HepG2 (cell line): Measurements from ENCODE around the gene CDSN. TPM values are rescaled to one million over a fixed set of nuclear protein-coding genes. Genes with fewer than 3 reads are reported as not detected.

Source experiments
- ATAC-seq: fragments of 200-7000 bp; cut with Tn5 transposase; 3 replicates; pipeline ENCODE4 v1.9.1; 2020; ENCODE audit warnings: mild to moderate bottlenecking, moderate library complexity
- BruUV-seq: library from RNA; stranded (reverse); fragments of 400-500 nt; replicated peaks from 2 replicates; lab custom pipeline; 2021; lab: Mats Ljungman, UMichigan
- CTCF ChIA-PET: fragments of 300-600 bp; formaldehyde crosslinking; extraction: SDS; loops from one replicate; lab custom pipeline; 2021; ENCODE audit warnings: low total read pairs, inconsistent platforms, low intra/inter-chr PET ratio; lab: Yijun Ruan, JAX
- POLR2A ChIA-PET: fragments of 350-600 bp; sonication (Branson Sonifier 250); formaldehyde crosslinking; loops from one replicate; lab custom pipeline; 2020; ENCODE audit warnings: antibody characterized with exemption, inconsistent platforms; lab: Yijun Ruan, JAX
- DNase-seq: peaks from one replicate; pipeline ENCODE4 v3.0.0-alpha.2; 2015; ENCODE audit warnings: low spot score
- FAIRE-seq: peaks from 3 replicates; lab custom pipeline; 2011; peaks lifted over from hg19 to GRCh38; lab: Jason Lieb, UNC
- H2AFZ ChIP-seq: one replicate; pipeline ENCODE4 v1.6.1; 2011; ENCODE audit warnings: low read length, inconsistent platforms
- H3K27ac ChIP-seq: fragments of 300-600 bp; 3 replicates; pipeline ENCODE4 v1.8.0; 2011; ENCODE audit warnings: mixed run types, mild to moderate bottlenecking, mixed read lengths, low read length, inconsistent platforms; ENCODE audit not compliant: insufficient read depth; ENCODE audit errors: extremely low read length
- H3K27me3 ChIP-seq, 2 experiments: fragments of 200-600 bp in 1 of 2; 2 replicates in 1 of 2; 3 replicates in 1 of 2; pipeline versions ENCODE4 v1.6.0 to v1.8.0; 2011; ENCODE audit warnings: low read length in 2 of 2, mild to moderate bottlenecking in 2 of 2, moderate library complexity in 2 of 2, inconsistent platforms in 1 of 2; ENCODE audit not compliant: insufficient read depth in 2 of 2, control insufficient read depth in 1 of 2
- H3K36me3 ChIP-seq, 2 experiments: fragments of 200-600 bp in 1 of 2; replicated peaks in 1 of 2; 2 replicates in 1 of 2; 3 replicates in 1 of 2; pipeline versions ENCODE4 v1.5.1 to v1.8.0; 2011; ENCODE audit warnings: low read length in 2 of 2, inconsistent platforms in 1 of 2; ENCODE audit not compliant: insufficient read depth in 2 of 2, control insufficient read depth in 1 of 2
- H3K4me1 ChIP-seq: 2 replicates; pipeline ENCODE4 v1.5.1; 2012; ENCODE audit warnings: low read length, inconsistent platforms; ENCODE audit not compliant: insufficient read depth
- H3K4me2 ChIP-seq: 2 replicates; pipeline ENCODE4 v1.6.0; 2011; ENCODE audit warnings: low read depth, low read length, inconsistent platforms
- H3K4me3 ChIP-seq, 3 experiments: fragments of 200-600 bp in 1 of 3; sonication (generic), shearing (Covaris generic) in 1 of 3; replicated peaks in 1 of 3; 2 replicates each; pipeline ENCODE4 v1.5.1; 2011 to 2016; ENCODE audit warnings: low read length in 3 of 3, inconsistent platforms in 2 of 3, low read depth in 2 of 3, mild to moderate bottlenecking in 2 of 3, control low read depth in 1 of 3, mixed read lengths in 1 of 3; ENCODE audit not compliant: insufficient read depth in 1 of 3
- H3K79me2 ChIP-seq: one replicate; pipeline ENCODE4 v1.6.1; 2011; ENCODE audit warnings: low read length, inconsistent platforms; ENCODE audit not compliant: insufficient read depth
- H3K9ac ChIP-seq: 2 replicates; pipeline ENCODE4 v1.6.0; 2011; ENCODE audit warnings: mild to moderate bottlenecking, low read depth, low read length, inconsistent platforms; ENCODE audit not compliant: insufficient read depth
- H3K9me3 ChIP-seq: 2 replicates; pipeline ENCODE4 v1.5.1; 2012; ENCODE audit warnings: mild to moderate bottlenecking, low read length
- H4K20me1 ChIP-seq: 2 replicates; pipeline ENCODE4 v1.6.0; 2011; ENCODE audit warnings: inconsistent platforms, mild to moderate bottlenecking, low read length, moderate library complexity; ENCODE audit not compliant: insufficient read depth
- IKZF4 ChIP-seq: sonication (generic); formaldehyde crosslinking; IDR thresholded peaks from 2 replicates; pipeline ENCODE4 v1.5.1; 2020; ENCODE audit warnings: borderline replicate concordance, mild to moderate bottlenecking, low read depth, missing genetic modification reagents; ENCODE audit errors: not compliant biosample characterization
- KMT2A ChIP-seq: sonication (generic); formaldehyde crosslinking; IDR thresholded peaks from 2 replicates; pipeline ENCODE4 v1.4.0; 2020; ENCODE audit warnings: missing genetic modification reagents
- NFKBIZ ChIP-seq: IDR thresholded peaks from 2 replicates; pipeline ENCODE4 v1.6.1; 2018; ENCODE audit warnings: missing genetic modification reagents, missing compliant biosample characterization
- ZBTB7A ChIP-seq: sonication (generic); formaldehyde crosslinking; IDR thresholded peaks from 2 replicates; pipeline ENCODE4 v1.8.0; 2022; ENCODE audit warnings: mild to moderate bottlenecking, missing genetic modification reagents
- ZNF44 ChIP-seq: sonication (generic); formaldehyde crosslinking; IDR thresholded peaks from 2 replicates; pipeline ENCODE4 v1.5.1; 2020; ENCODE audit warnings: mild to moderate bottlenecking, missing genetic modification reagents
- ZNF713 ChIP-seq: sonication (generic); formaldehyde crosslinking; IDR thresholded peaks from 2 replicates; pipeline ENCODE4 v1.4.0; 2020; ENCODE audit warnings: mild to moderate bottlenecking, missing genetic modification reagents
- whole genome bisulfite sequencing: methylation state at CpG from one replicate; pipeline ENCODE4 v1.1.6; 2017; ENCODE audit warnings: low lambda C conversion rate; 5-methylcytosine and 5-hydroxymethylcytosine counted together
- in situ Hi-C: cut with HindIII; loops from 2 replicates; pipeline ENCODE4 v1.10.0; 2017; ENCODE audit warnings: low pct_unique_long_range_greater_than_20kb; ENCODE audit not compliant: extremely low pct_ligation_motif_present
- intact Hi-C: fragments of 100-400 bp; cut with micrococcal nuclease; formaldehyde crosslinking; loops from one replicate; pipeline ENCODE4 v1.10.0; 2022; ENCODE audit not compliant: unreplicated experiment
- polyA plus RNA-seq, 8 experiments: library from polyadenylated mRNA; depleted of rRNA in 3 of 8; stranded (reverse) in 7 of 8; unstranded in 1 of 8; fragments of >200 nt; fragmentation: Illumina TruSeq in 4 of 8; extraction: Trizol in 4 of 8; gene quantifications; 2 replicates each; pipeline versions ENCODE4 v1.2.1 to v1.2.3, GENCODE V29; 2011 to 2016; ENCODE audit warnings: low read depth in 4 of 8, missing spikeins in 1 of 8, mixed read lengths in 1 of 8; ENCODE audit not compliant: insufficient read depth in 1 of 8
- total RNA-seq, 5 experiments: library from RNA; depleted of rRNA; stranded (reverse); fragments of >200 nt; fragmentation: Illumina TruSeq; extraction: Trizol; gene quantifications; 2 replicates each; pipeline ENCODE4 v1.2.3, GENCODE V29; 2016; ENCODE audit warnings: low read depth in 1 of 5
- TF ChIP-seq, protein P1 (sequence below): sonication (generic); formaldehyde crosslinking; IDR thresholded peaks from 2 replicates; pipeline ENCODE4 v1.4.0; 2020; ENCODE audit warnings: low read depth, mild to moderate bottlenecking, missing genetic modification reagents
- TF ChIP-seq, protein P2 (sequence below): sonication (generic); formaldehyde crosslinking; IDR thresholded peaks from 2 replicates; pipeline ENCODE4 v1.5.0; 2020; ENCODE audit warnings: mild to moderate bottlenecking, missing genetic modification reagents
- TF ChIP-seq, protein P3 (sequence below): sonication (generic); formaldehyde crosslinking; IDR thresholded peaks from 2 replicates; pipeline ENCODE4 v1.4.0; 2020; ENCODE audit warnings: missing genetic modification reagents, mild to moderate bottlenecking, borderline replicate concordance
- TF ChIP-seq, protein P4 (sequence below): sonication (generic); formaldehyde crosslinking; conservative IDR thresholded peaks from 2 replicates; pipeline ENCODE4 v1.8.1; 2023; ENCODE audit warnings: missing genetic modification reagents

Gene CDSN
- total and polyA plus RNA-seq, 2 of the 13 experiments (the other 11 are each of a cell fraction or from before 2014, with no cell fraction given) = not detected

DNA sequence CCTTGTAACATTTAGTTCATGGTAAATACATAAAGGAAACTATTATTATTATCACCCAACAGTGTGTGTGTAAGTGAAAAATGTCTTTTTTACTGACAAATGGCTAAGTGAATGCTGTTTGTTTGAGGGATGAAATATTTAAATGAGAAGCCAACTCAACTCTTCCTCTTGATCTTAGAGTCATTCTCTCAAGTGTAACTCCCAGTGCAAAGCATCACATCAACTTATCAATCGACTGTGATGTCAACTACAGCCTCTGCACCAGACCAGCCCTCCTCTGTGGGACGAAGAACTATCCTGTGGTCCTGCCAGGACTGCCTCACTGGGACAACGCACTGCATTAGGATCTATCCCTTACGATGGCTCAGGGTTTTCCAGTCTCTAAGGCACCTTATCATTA, 13.2 kb downstream of the CDSN start:
- intact Hi-C loops = no loop called here
- ATAC-seq (no peak), FAIRE-seq (no peak), DNase-seq (no peak)
- no peak overlapping the region for H3K27ac ChIP-seq
- H4K20me1 ChIP-seq = no peaks in the 10 kb centered on the region
- no peak overlapping the region for H3K4me3 ChIP-seq
- 0 out of 2 replicates have a peak, but pooled peaks cover 9% of the 10 kb centered on the region for H3K4me1 ChIP-seq
- no peak overlapping the region for H2AFZ ChIP-seq
- no TSS peak for BruUV-seq
- H3K9ac ChIP-seq = no peak overlapping the region
- WGBS = 18% methylated on average over 3 of the region's 4 CpGs
- TF ChIP-seq NFKBIZ (CRISPR knock-in tag) = no peak
- TF ChIP-seq ZNF44 (CRISPR knock-in tag) = no peak
- no peak for TF ChIP-seq IKZF4 (CRISPR knock-in tag)
- ChIA-PET POLR2A (no interaction called here), CTCF (no interaction called here)
- no peaks in the 10 kb centered on the region for H3K36me3 ChIP-seq
- no peaks in the 10 kb centered on the region for H3K9me3 ChIP-seq
- H3K27me3 ChIP-seq = peaks cover 3 to 28% of the 10 kb centered on the region in 2 experiments; a peak in 4 of 5 replicates
- H3K4me2 ChIP-seq = no peak overlapping the region
- in situ Hi-C loops = no loop called here
- H3K79me2 ChIP-seq = no peaks in the 10 kb centered on the region

DNA sequence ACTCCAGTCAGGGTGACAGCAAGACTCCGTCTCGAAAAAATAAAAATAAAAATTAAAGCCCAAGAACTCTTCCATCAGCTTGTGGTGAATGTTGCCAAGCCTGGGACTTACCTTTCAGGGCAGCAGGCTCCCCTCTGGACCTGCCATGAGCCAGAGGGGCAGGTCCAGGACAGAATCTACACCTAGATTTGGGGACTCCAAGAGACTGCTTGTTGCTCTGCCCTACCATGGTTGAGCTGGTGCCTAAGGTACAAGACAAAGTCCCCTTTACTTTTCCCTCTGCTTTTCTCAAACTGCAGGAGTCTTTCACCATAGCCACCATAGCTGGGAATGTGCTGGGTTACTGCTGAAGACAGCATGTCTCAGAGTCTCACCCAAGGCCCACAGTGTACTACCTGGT, 17.1 kb downstream of the CDSN start:
- FAIRE-seq (no peak), ATAC-seq (no peak), DNase-seq (no peak)
- Histone ChIP-seq H3K79me2 (no peaks in the 10 kb centered on the region), H3K36me3 (no peaks in the 10 kb centered on the region), H3K4me1 (no peaks in the 10 kb centered on the region), H3K27ac (no peak overlapping the region), H3K27me3 (no peaks in the 10 kb centered on the region), H4K20me1 (no peaks in the 10 kb centered on the region), H3K9me3 (no peaks in the 10 kb centered on the region), H3K9ac (no peak overlapping the region), H2AFZ (no peak overlapping the region), H3K4me2 (no peak overlapping the region), H3K4me3 (no peak overlapping the region)
- intact Hi-C loops (no loop called here), in situ Hi-C loops (no loop called here)
- no TSS peak for BruUV-seq
- ChIA-PET CTCF (no interaction called here), POLR2A (no interaction called here)
- 88% methylated on average over 2 of the region's 2 CpGs for WGBS
- TF ChIP-seq, protein P1, sequence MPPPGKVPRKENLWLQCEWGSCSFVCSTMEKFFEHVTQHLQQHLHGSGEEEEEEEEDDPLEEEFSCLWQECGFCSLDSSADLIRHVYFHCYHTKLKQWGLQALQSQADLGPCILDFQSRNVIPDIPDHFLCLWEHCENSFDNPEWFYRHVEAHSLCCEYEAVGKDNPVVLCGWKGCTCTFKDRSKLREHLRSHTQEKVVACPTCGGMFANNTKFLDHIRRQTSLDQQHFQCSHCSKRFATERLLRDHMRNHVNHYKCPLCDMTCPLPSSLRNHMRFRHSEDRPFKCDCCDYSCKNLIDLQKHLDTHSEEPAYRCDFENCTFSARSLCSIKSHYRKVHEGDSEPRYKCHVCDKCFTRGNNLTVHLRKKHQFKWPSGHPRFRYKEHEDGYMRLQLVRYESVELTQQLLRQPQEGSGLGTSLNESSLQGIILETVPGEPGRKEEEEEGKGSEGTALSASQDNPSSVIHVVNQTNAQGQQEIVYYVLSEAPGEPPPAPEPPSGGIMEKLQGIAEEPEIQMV (CRISPR knock-in tag) = no peak
- TF ChIP-seq, protein P2, sequence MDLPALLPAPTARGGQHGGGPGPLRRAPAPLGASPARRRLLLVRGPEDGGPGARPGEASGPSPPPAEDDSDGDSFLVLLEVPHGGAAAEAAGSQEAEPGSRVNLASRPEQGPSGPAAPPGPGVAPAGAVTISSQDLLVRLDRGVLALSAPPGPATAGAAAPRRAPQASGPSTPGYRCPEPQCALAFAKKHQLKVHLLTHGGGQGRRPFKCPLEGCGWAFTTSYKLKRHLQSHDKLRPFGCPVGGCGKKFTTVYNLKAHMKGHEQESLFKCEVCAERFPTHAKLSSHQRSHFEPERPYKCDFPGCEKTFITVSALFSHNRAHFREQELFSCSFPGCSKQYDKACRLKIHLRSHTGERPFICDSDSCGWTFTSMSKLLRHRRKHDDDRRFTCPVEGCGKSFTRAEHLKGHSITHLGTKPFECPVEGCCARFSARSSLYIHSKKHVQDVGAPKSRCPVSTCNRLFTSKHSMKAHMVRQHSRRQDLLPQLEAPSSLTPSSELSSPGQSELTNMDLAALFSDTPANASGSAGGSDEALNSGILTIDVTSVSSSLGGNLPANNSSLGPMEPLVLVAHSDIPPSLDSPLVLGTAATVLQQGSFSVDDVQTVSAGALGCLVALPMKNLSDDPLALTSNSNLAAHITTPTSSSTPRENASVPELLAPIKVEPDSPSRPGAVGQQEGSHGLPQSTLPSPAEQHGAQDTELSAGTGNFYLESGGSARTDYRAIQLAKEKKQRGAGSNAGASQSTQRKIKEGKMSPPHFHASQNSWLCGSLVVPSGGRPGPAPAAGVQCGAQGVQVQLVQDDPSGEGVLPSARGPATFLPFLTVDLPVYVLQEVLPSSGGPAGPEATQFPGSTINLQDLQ (CRISPR knock-in tag) = no peak
- TF ChIP-seq ZNF713 (CRISPR knock-in tag) = no peak
- no peak for TF ChIP-seq ZBTB7A
- TF ChIP-seq, protein P3, sequence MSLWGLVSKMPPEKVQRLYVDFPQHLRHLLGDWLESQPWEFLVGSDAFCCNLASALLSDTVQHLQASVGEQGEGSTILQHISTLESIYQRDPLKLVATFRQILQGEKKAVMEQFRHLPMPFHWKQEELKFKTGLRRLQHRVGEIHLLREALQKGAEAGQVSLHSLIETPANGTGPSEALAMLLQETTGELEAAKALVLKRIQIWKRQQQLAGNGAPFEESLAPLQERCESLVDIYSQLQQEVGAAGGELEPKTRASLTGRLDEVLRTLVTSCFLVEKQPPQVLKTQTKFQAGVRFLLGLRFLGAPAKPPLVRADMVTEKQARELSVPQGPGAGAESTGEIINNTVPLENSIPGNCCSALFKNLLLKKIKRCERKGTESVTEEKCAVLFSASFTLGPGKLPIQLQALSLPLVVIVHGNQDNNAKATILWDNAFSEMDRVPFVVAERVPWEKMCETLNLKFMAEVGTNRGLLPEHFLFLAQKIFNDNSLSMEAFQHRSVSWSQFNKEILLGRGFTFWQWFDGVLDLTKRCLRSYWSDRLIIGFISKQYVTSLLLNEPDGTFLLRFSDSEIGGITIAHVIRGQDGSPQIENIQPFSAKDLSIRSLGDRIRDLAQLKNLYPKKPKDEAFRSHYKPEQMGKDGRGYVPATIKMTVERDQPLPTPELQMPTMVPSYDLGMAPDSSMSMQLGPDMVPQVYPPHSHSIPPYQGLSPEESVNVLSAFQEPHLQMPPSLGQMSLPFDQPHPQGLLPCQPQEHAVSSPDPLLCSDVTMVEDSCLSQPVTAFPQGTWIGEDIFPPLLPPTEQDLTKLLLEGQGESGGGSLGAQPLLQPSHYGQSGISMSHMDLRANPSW (CRISPR knock-in tag) = no peak
- TF ChIP-seq, protein P4, sequence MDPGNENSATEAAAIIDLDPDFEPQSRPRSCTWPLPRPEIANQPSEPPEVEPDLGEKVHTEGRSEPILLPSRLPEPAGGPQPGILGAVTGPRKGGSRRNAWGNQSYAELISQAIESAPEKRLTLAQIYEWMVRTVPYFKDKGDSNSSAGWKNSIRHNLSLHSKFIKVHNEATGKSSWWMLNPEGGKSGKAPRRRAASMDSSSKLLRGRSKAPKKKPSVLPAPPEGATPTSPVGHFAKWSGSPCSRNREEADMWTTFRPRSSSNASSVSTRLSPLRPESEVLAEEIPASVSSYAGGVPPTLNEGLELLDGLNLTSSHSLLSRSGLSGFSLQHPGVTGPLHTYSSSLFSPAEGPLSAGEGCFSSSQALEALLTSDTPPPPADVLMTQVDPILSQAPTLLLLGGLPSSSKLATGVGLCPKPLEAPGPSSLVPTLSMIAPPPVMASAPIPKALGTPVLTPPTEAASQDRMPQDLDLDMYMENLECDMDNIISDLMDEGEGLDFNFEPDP = no peak
- TF ChIP-seq KMT2A (CRISPR knock-in tag) = no peak
